Subcutaneous adipose tissue (tissue), 4 donors: ENCODE results near the gene WNK2. TPM values are rescaled to one million over a fixed set of nuclear protein-coding genes. Genes with fewer than 3 reads are reported as not detected.

Source experiments
- CTCF ChIP-seq: fragments of 450-650 bp; IDR thresholded peaks from one replicate; pipeline ENCODE4 v1.5.1; 2016; ENCODE audit warnings: low read depth, mild to moderate bottlenecking, control low read depth, antibody characterized with exemption, moderate library complexity
- total RNA-seq, 4 donors: library from RNA; depleted of rRNA; stranded (reverse); fragments of >200 nt; gene quantifications; one replicate each; pipeline ENCODE4 v1.1.0, GENCODE V29; 2016

WNK2 gene
- total RNA-seq, 4 donors from 2014 or later, result not detected

GRCh38 chr9:93255494-93255867, 71.5 kb downstream of the WNK2 start:
- no peak for TF ChIP-seq CTCF

DNA sequence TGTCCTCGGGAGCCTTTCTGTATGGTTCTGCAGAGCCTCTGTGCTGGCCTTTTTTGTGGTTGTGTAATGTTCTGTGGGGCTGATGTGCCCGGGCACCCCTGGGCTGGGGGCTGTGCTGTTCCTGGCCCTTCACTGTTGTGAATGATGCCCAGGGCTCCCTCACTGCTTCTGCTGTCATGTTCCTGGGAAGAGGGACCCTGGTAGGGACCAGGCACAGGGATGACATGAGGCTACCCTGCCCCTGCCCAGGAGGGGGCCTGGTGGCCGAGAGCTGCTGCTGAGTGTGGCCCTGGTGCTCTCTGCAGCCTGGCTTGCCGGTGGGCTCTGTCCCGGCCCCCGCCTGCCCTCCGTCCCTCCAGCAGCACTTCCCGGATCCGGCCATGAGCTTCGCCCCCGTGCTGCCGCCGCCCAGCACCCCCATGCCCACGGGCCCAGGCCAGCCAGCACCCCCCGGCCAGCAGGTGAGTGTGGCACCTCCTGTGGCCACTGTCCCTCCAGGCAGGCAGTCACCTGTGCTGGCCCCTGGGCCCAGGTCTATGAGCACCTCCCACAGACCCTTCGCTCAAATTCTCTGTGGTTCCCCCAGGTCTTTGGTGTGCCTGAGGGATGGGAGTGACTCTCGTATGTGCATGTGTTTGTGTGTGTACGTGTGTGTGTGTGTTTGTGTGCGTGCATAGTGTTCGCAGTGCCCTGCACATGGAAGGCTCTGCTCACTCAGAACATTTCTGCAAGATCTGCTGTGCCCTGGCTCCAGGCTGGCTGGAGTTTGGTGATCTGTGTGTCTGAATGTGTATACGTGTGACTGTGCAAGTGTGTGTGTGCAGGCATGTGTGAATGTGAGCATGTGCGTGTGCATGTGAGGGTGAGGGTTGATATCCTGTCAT, 72.3 kb downstream of the WNK2 start:
- no peak for TF ChIP-seq CTCF

DNA sequence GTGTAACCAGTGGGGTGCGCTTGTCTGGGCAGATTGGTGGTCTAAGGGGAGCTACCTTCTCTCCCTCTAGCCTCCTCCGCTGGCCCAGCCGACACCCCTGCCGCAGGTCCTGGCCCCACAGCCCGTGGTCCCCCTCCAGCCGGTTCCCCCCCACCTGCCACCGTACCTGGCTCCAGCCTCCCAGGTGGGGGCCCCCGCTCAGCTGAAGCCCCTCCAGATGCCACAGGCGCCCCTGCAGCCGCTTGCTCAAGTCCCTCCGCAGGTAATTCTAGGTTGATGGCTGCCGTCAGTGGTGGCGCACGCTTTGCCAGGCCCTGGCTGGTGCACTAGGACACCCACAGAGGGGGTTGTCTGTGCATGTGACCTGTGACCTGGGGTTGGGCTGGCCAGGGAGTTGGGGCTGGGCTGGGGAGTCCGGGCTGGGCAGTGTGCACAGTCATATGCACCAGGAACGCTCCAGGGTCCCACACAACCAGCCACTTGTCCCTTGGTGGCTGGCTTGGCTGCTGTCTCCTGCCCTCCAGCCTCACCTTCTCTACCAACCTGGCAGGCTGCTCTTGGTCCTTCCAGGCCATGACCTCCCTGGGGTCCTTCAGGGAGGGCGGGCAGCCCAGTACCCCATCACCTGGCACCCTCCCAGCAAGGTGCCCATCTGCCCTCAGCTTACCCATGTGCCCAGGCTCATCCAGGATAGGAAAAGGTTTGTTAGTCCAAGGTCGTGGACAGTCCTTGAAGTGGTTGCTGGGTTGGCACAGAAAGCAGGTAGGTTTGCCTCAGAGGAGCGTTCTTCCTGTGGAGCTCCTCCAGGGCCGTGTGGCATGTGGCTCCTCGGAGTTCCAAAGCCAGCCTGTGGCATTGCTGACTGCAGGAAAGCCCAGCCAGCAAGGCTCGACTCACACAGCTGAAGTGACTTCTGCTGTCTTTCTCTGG, 73.2 kb downstream of the WNK2 start:
- no peak for TF ChIP-seq CTCF

DNA sequence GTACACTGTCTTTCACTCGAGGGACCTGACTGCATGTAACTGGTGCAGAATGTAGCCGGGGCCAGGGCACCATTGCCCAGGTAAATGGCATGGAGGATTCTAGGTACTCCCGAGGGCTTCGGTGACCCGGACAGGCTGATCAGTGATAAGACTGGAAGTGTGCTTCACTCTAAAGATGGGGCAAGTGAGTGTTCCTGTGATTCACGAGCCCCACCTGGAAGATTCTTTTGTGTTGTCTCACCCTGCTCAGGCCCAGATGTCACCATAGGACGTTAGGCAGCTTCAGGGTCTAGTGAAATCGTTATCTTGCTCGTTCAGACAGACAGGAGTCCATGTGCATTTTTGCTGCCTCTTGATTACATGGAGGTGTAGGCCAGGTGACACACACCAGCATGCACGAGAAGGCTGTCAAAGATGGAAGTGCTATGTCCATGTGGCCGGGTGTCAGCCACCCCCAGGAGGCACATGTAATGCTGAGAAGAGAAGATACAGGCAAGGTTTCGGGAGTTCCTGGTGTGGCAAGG, 73.9 kb downstream of the WNK2 start:
- TF ChIP-seq CTCF, result no peak

DNA sequence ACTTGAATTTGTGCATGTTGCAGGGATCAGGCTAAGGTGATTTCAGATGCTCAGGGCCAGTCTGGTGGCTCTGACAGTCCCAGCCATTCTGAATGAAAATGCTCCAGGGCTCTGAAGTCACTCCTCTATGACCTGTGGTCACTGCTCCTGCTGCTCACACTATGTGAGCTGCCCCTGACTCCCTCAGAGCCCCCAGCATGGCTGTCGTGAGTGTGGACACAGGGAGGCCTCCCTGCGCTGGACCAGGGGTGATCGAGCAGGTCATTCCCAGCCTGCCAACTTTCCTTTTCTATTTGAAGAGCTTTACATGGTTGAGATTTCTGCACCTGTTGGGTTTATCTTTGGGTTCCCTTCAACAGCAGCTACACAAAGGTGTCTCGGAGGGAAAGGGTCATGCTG, 74.5 kb downstream of the WNK2 start:
- TF ChIP-seq CTCF, result no peak

GRCh38 chr9:93258818-93259489, 75.0 kb downstream of the WNK2 start:
- no peak for TF ChIP-seq CTCF
